DMS53 treated with DMSO at 0.1 percent for 48 hours (cell line): ENCODE results near the gene SLIT3.
"Not testable (repeated sequence)": the region's sequence is repeated elsewhere in the genome, so short reads cannot be mapped to it uniquely, and the experiment has no call there.

Experiments used
- DNase-seq: peaks from one replicate; lab custom pipeline; 2025; ENCODE audit not compliant: unreplicated experiment; lab: John Stamatoyannopoulos, UW

SLIT3 gene

GRCh38 chr5:169116961-169117461 lies 183.9 kb downstream of the SLIT3 start:
- no peak for DNase-seq

- no peak for DNase-seq
Measured at GRCh38 chr5:169115461-169116124, 185.3 kb downstream of the SLIT3 start.

- DNase-seq = no peak
Measured at GRCh38 chr5:169114466-169115065, 186.4 kb downstream of the SLIT3 start.

GRCh38 chr5:169112016-169112415 lies 188.9 kb downstream of the SLIT3 start:
- DNase-seq = no peak

- no peak for DNase-seq
Measured at GRCh38 chr5:169106911-169107706, 193.8 kb downstream of the SLIT3 start.

- not testable (repeated sequence) for DNase-seq
Measured at GRCh38 chr5:169105582-169105981, 195.4 kb downstream of the SLIT3 start.

GRCh38 chr5:169104937-169105494 lies 195.9 kb downstream of the SLIT3 start:
- no peak for DNase-seq

- no peak for DNase-seq
Measured at GRCh38 chr5:169103586-169104181, 197.3 kb downstream of the SLIT3 start.

- no peak for DNase-seq
Measured at GRCh38 chr5:169101966-169102365, 199.0 kb downstream of the SLIT3 start.

- no peak for DNase-seq
Measured at GRCh38 chr5:169100735-169101075, 200.2 kb downstream of the SLIT3 start.

GRCh38 chr5:169099801-169100734 lies 200.9 kb downstream of the SLIT3 start:
- no peak for DNase-seq

GRCh38 chr5:169098331-169099121 lies 202.4 kb downstream of the SLIT3 start:
- DNase-seq = no peak

GRCh38 chr5:169097374-169098326 lies 203.3 kb downstream of the SLIT3 start:
- no peak for DNase-seq

GRCh38 chr5:169095976-169096375 lies 205.0 kb downstream of the SLIT3 start:
- no peak for DNase-seq

GRCh38 chr5:169095410-169095960 lies 205.5 kb downstream of the SLIT3 start:
- DNase-seq = no peak

GRCh38 chr5:169094586-169095409 lies 206.1 kb downstream of the SLIT3 start:
- DNase-seq = no peak

- no peak for DNase-seq
Measured at GRCh38 chr5:169091396-169091980, 209.5 kb downstream of the SLIT3 start.
